ENCODE measurements around the gene GOLGA8O. TPM values are rescaled to one million over a fixed set of nuclear protein-coding genes. Genes with fewer than 3 reads are reported as not detected.
"Not testable (repeated sequence)": the region's sequence is repeated elsewhere in the genome, so short reads cannot be mapped to it uniquely, and the experiment has no call there.

The GOLGA8O gene
- total RNA-seq, 4 donors from 2014 or later, result 1.5 TPM; not detected in 3

GRCh38 chr15:32407903-32408302, 47.5 kb downstream of the GOLGA8O start:
- H3K27ac ChIP-seq; H3K4me1 ChIP-seq; H3K9me3 ChIP-seq; H3K36me3 ChIP-seq; H3K4me3 ChIP-seq; DNase-seq (ENCODE audit: low spot score in 2 of 2); H3K27me3 ChIP-seq: not testable (repeated sequence)
- TF ChIP-seq, protein P1, sequence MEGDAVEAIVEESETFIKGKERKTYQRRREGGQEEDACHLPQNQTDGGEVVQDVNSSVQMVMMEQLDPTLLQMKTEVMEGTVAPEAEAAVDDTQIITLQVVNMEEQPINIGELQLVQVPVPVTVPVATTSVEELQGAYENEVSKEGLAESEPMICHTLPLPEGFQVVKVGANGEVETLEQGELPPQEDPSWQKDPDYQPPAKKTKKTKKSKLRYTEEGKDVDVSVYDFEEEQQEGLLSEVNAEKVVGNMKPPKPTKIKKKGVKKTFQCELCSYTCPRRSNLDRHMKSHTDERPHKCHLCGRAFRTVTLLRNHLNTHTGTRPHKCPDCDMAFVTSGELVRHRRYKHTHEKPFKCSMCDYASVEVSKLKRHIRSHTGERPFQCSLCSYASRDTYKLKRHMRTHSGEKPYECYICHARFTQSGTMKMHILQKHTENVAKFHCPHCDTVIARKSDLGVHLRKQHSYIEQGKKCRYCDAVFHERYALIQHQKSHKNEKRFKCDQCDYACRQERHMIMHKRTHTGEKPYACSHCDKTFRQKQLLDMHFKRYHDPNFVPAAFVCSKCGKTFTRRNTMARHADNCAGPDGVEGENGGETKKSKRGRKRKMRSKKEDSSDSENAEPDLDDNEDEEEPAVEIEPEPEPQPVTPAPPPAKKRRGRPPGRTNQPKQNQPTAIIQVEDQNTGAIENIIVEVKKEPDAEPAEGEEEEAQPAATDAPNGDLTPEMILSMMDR (IDR thresholded peaks at IDR 0.05), result peak in 1 of 2 donors; percentile 33
- WGBS, result 1% methylated on average over 3 of the region's 3 CpGs

- WGBS, result no CpG with 5 or more reads among the region's 8 CpGs
- not testable (repeated sequence) for H3K27me3 ChIP-seq; DNase-seq (ENCODE audit: low spot score in 2 of 2); H3K36me3 ChIP-seq; H3K27ac ChIP-seq; H3K9me3 ChIP-seq; H3K4me3 ChIP-seq; H3K4me1 ChIP-seq
Observed at GRCh38 chr15:32403192-32403591, 52.2 kb downstream of the GOLGA8O start, which contains the start of gene GOLGA8K. Gene GOLGA8K (minus strand): TSS chr15:32403292. CDS start chr15:32403194, 98 bp downstream.

- WGBS, result no CpG with 5 or more reads among the region's 8 CpGs
- not testable (repeated sequence) for H3K4me3 ChIP-seq, H3K27ac ChIP-seq, H3K27me3 ChIP-seq, H3K9me3 ChIP-seq, H3K36me3 ChIP-seq, H3K4me1 ChIP-seq
- DNase-seq (ENCODE audit: low spot score in 2 of 2), result peak in 1 of 2 donors; percentile 41
Observed at GRCh38 chr15:32396522-32396921, 58.9 kb downstream of the GOLGA8O start.

Other genes with a start within 250 kb of the GOLGA8O start
- gene GOLGA8K, start 52.3 kb downstream of the GOLGA8O start, total RNA-seq, result 1 to 10 TPM in 1 of 4 donors, under 1 TPM in 1, not detected in 2; 0.76 to 1.6 TPM
- gene GOLGA8N, start 137.8 kb upstream of the GOLGA8O start, total RNA-seq, result 10 to 100 TPM in 1 of 4 donors, 1 to 10 TPM in 3; 3.0 to 23.3 (median 5.2) TPM
- 1 to 10 TPM; 5.8 to 7.5 (median 6.9) TPM for gene ARHGAP11A, start 159.9 kb upstream of the GOLGA8O start, total RNA-seq
- not detected for gene SCG5, start 186.1 kb upstream of the GOLGA8O start, total RNA-seq